ENCODE measurements around the gene DUSP10.

The DUSP10 gene

DNA sequence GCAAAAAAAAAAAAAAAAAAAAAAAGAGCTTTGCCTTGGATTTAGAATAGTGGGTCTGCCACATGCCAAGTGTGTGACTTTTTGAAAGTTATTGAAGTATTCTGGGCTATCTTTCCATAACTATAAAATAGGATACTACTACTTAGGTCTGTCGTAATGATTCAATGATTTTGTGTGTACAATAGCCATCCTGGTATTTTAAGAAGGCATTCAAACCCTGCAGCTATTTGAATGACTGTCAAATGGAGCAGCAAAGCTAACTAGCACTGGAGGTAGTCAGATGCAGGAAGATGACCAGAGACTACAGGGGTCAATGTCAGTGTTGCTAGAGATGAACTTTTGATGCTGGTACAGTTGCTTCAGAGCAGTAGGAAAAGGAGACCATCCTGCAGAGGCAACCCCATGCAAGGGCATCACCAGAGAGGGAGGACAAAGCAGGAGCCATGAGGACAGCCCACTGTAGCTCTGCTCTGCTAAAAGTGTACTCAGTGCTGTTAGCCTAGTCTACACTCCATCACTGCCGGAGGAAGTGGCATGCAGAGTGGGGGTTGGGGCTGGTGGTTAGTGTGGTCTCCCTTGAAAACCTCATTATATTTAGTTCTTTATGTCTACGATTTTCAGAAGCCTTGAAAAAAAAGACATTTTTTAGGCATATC lies 29.0 kb downstream of the DUSP10 start:
- peak; percentile 76 for DNase-seq

- DNase-seq: peak; percentile 64
Measured at GRCh38 chr1:221712198-221712684, 29.6 kb downstream of the DUSP10 start.

DNA sequence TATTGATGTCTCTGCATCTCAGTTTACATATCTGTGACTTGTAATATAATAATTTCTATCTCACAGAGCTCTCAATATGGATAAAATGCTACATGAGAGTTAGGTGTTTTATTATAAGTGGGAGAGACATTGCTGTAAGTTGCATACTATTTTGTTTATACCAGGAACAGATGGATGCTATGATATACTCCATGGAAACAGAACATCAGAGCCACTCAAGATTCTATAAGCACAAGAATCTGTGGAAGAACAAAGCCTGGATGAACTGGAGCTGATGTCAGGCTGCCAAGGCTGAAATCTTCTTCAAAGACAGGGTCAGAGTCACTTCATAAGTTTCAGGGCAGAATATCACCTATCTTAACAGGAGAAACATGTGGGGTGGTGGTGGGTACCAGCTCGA lies 30.2 kb downstream of the DUSP10 start:
- DNase-seq: no peak

GRCh38 chr1:221711063-221711577 lies 30.8 kb downstream of the DUSP10 start:
- DNase-seq: no peak

DNA sequence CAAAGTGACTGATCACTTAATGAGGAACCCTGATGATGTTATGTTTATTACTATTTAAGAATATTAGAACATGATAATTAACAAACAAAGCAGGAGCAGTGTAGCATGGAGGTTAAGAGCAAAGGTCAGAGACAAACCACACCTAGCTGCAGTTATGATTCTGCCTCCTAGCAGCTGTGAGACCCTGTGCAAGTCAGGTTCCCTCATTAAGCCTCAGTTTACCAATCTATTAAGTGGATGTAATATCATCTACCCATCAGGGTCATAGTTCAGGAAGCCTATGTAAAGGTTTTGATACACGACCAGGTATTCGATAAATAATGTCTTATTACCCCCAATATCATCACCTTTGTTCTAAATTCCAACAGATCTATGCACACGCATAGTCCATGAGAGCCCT lies 32.0 kb downstream of the DUSP10 start:
- DNase-seq: no peak

DNA sequence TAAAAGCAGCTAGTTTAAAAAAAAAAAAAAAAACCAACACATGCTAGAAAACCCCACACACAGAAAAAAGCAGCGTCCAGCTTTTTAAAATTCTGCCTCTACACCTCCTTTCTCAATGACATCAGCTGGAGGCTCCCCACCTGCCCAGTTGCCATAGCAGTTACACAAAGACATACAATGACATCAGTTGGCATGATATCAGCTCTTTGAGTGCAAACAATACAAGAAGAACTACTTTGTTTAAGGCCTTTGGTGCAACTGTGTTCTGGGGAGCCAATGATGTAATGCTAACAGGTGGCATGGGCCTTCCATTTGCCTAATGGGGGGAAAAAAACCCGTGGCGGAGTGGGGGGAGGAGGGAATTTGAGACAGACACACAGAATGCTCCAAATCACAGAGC lies 32.9 kb downstream of the DUSP10 start:
- DNase-seq: peak; percentile 71

GRCh38 chr1:221708076-221708571 lies 33.8 kb downstream of the DUSP10 start:
- DNase-seq: peak; percentile 55

GRCh38 chr1:221706876-221707582 lies 34.9 kb downstream of the DUSP10 start:
- DNase-seq: no peak

DNA sequence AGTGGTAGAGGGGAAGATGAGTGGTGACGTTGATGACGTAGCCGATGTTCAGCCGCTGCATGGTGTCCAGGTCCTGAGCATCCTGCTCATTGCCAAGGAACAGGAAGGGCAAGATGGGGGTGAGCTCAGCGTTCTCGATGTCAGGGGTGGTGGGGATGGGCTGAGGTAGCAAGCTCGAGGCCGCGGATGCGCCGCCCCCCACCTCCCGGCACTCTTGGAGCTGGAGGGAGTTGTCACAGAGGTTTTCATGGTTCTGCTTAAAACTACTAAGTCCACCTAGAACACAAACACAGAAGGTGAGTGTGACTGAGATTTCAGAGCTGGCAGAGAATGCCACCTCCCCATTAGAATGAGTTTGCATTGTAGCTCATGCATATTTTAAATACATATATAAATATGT lies 35.7 kb downstream of the DUSP10 start:
- no peak for DNase-seq

DNA sequence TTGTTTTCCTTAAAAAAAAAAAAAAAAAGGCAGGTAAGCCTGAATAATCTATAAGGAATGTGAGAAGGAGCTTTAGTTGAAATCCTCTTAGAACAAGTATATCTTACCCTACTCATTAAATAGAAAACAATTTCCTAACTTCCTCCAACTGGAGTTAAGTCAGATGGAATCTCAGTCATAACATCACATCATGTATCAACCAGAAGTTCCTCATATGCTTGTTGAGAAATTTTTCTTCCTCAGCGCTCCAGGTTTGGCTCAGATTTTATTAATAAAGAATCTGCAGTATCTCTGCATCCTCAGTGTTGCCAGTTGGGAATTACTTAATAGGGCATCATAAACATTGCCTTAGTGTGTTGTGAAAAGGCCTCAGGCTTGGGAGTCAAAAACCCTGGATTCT lies 37.6 kb downstream of the DUSP10 start:
- DNase-seq: no peak

GRCh38 chr1:221701570-221702186 lies 40.2 kb downstream of the DUSP10 start:
- DNase-seq: no peak

- no peak for DNase-seq
Measured at GRCh38 chr1:221700948-221701347, 40.9 kb downstream of the DUSP10 start.

DNA sequence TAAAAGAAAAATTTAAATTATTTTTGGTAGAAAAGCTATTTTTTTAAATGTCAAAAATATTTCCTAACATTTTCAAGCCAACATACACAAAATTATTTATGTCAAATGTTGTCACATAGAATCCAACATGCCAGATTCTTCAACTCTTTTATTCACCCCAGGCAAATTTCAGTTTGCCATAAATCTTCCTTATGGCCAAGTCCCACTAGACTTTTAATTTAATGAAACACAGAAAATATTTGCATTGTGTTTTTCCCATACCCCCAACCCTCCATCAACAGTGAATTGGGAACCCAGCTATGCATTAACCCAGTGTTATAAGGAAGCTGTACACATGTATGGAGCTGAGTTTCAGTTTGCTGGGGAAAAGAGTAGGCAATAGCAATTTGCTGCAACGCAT lies 41.4 kb downstream of the DUSP10 start:
- no peak for DNase-seq

DNA sequence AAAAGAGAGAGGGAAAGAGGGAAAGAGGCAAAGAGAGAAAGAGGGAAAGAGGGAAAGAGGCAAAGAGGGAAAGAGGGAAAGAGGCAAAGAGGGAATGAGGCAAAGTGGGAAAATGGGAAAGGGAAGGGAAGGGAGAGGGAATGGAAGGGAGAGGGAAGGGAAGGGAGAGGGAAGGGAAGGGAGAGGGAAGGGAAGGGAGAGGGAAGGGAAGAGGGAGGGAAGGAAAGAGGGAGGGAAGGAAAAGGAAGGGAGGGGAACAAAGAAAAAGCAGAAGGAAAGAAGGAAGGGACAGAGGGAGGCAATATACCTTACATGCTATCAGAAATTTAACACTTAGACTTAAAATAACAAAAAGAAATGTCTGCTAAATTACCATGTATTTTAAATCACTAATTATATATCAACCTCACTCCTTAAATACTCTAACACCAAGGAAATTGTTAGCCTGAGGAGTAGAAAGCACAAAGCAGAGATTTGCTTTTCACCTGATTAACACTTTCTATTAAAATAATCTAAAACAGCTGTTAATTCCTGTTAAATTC lies 41.8 kb downstream of the DUSP10 start:
- no peak for DNase-seq

DNA sequence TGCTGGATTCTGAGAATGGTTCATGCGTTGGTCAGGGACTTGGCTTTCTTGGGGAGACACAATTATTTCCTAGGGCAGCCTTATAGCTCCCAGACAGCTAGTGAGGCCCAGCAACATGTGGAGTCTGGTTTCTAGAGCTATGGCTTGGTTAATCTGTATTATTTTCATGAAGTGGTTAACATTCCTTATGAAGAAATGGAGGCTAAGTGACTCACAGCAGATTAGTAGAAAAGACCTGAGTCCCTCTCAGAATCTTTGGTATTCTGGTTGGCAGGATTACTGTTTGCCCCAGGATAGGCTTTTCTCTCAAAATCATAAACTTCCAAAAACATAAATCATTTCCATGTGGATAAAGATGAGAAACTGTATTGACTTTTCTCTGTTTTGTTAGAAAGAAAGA lies 42.3 kb downstream of the DUSP10 start:
- DNase-seq: no peak

GRCh38 chr1:221698579-221699349 lies 43.1 kb downstream of the DUSP10 start:
- no peak for DNase-seq

DNA sequence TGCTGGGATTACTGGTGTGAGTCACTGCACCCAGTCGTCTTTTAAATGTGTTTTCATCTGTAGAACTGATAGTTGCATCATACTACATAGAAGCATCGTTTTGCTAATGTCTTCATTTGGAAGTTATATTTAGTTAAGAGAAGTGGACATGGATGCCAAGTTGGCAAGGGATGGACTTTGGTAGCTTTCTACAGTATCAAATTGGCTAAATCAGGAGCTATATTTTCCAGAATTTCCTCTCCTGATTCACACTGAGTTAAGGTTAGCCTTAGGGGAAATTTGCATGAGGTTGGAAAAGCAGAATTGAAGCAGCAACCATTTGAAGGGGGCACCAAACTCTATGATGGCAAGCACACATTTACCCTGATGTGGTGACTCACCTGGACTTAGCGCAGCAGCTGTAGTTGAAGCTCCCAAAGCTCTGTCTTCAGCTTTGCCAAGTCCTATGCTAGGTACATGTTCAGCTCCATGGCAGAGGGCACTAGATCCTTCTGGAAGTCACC lies 43.9 kb downstream of the DUSP10 start:
- no peak for DNase-seq

- no peak for DNase-seq
Measured at GRCh38 chr1:221696718-221697461, 45.0 kb downstream of the DUSP10 start.

GRCh38 chr1:221696027-221696426 lies 45.9 kb downstream of the DUSP10 start:
- DNase-seq: no peak

- DNase-seq: no peak
Measured at GRCh38 chr1:221695301-221695700, 46.6 kb downstream of the DUSP10 start.

DNA sequence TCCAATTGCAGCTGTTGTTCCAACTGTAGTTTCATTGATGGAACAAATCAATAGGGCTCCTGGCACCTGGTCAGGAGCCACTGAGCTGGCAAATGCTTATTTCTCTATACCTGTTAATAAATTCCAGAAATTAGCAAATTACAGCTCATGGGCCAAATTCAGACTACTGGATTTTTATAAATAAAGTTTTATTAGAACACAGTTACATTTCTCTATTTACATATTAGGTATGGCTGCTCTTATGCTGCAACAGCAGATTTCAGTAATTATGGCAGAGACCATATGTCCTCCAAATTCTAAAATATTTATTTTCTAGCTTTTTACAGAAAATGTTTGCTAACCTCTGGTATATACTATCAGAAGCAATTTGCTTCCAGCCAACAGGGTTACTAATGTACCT lies 47.8 kb downstream of the DUSP10 start:
- DNase-seq: no peak

DNA sequence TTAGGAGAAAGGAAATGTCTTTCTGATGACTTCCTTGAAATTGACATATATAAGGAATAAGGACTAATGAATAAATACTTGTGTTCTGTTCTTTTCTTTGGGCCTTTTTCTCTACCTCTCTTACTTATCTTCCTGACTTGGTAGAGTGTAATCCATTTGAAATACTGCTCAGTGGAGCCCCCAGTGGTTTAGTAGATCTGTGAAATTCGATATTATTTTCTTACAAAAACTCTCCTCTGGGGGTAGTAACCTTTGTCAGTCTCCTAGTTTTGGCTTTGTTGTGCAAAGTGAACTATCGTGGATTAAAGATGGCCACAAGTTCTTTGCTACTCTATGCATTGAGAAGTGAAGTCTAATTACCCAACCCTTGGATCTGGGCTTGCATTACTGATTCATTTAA lies 48.8 kb downstream of the DUSP10 start:
- no peak for DNase-seq

Data from effector CD4-positive, alpha-beta T cell (primary cell).